Activated naive CD8-positive, alpha-beta T cell treated with anti-CD3 and anti-CD28 coated beads, Interleukin-2, amount 50 U/mL, for 24 hours (primary cell): ENCODE measurements around the gene NDUFB4.

Experiments used
- ATAC-seq: fragments of 150-1000 bp; cut with Tn5 transposase; one replicate; pipeline ENCODE4 v1.10.0; 2021
- DNase-seq: peaks from one replicate; pipeline ENCODE4 v3.0.0; 2021
- H3K27ac Mint-ChIP-seq: one replicate; pipeline ENCODE4 v1.8.0; 2021; ENCODE audit warnings: mild to moderate bottlenecking, mixed read lengths
- H3K27me3 Mint-ChIP-seq: one replicate; pipeline ENCODE4 v1.8.0; 2021; ENCODE audit warnings: mixed read lengths
- H3K36me3 Mint-ChIP-seq: one replicate; pipeline ENCODE4 v1.8.0; 2021; ENCODE audit warnings: low read depth, mixed read lengths
- H3K4me1 Mint-ChIP-seq: one replicate; pipeline ENCODE4 v1.8.0; 2021; ENCODE audit warnings: mixed read lengths
- H3K4me3 Mint-ChIP-seq: one replicate; pipeline ENCODE4 v1.8.0; 2021; ENCODE audit warnings: mild to moderate bottlenecking, moderate library complexity, mixed read lengths
- H3K9me3 Mint-ChIP-seq: one replicate; pipeline ENCODE4 v1.8.0; 2021; ENCODE audit warnings: mixed read lengths

NDUFB4 gene

DNA sequence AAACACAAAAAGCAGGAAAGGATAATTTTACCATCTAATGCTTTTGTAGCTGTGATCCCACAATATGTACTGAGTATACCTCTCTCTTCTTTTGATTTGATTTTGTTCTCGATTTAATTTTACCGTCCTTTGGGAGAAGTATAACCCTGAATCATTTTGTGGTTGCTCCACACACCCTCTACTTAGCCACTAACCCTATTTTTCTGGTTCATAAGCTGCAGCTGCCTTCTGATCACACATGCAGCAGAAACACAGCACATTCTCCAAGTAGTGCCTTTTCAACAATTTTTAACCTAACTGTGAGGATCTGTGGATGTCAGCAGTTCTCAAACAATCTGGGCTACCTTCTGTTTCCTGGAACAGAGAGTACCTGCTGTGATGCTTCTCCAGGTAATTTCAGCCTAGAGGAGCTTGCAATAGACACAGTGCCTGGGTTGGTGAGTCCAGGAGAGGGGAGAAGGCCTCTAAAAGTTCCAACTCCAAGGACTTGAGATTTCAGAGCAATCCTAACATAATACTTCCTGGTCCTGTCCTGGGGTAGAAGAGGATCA is 45.6 kb downstream of the NDUFB4 start:
- no peaks in the 10 kb centered on the region for H3K36me3 Mint-ChIP-seq
- H3K4me1 Mint-ChIP-seq, result peaks cover 7% of the 10 kb centered on the region
- no peak for DNase-seq
- H3K27me3 Mint-ChIP-seq, result no peaks in the 10 kb centered on the region
- ATAC-seq, result no peak
- H3K9me3 Mint-ChIP-seq, result peaks cover 10% of the 10 kb centered on the region
- no peak overlapping the region for H3K4me3 Mint-ChIP-seq
- peak overlapping the region; percentile 15 for H3K27ac Mint-ChIP-seq

DNA sequence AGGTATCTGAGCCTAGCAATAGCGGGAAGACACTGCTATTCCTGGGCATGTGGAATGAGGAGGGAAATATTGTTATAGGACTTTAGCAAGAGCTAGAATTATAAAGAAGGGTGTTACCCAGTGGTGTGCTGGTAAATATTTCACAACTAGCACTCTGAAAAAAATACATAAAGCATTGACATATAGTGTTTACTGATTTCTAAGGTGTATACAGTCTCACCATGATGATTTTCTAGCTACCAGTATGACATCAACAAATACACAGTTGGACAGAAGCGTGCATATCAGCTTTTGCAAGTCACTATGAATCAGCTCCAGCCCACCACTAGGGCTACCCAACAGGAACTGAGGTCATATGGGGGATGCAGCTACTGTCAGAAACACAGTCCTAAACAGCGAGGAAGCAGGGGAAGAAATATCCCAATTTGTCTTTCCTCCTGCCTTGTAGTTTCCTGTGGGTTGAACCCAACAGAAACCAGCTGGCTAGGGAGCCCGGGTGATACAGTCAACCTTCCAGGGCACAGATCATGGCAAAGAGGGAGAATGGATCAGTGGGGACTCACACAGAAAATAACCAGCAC is 46.3 kb downstream of the NDUFB4 start:
- peaks cover 10% of the 10 kb centered on the region for H3K9me3 Mint-ChIP-seq
- no peaks in the 10 kb centered on the region for H3K27me3 Mint-ChIP-seq

DNA sequence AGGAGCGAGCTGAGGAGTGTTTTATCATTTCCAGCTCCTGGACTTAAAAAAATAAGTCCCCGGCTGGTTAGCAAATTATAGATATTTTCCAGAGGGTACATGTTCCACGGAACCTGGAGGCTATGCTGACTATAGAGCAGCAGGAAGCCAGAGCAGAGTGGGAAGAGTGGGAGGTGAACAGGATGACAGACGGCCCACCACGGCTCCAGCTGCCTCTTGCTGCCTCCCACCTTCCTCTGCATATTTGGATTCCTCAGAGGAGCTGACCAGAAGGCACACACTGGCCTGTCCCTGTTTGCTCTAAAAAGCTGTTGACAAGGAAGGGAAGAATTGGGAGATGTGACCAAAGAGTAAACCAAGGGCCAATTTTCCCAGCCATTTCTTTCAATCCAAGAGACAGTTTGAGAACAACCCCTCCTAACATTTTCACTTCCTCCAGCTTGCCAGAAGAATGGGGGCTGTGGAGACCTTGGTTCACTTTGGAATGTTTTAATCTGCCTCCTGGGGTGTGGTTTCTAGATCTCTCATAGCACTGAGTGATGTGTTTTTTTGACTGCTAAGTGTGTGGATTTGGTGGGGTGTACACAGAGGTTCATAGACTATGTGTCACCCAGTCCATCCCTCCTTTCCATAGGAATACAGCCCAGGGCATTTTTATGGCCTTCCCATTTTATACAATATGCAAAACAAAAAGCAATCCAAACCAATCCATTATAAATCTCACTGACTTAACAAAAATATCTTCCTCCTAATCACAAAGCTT is 49.1 kb downstream of the NDUFB4 start:
- H3K4me1 Mint-ChIP-seq, result peaks cover 4% of the 10 kb centered on the region

More for the DNA sequence above, 46.3 kb downstream of the NDUFB4 start:
- H3K36me3 Mint-ChIP-seq, result no peaks in the 10 kb centered on the region
- peak overlapping the region; percentile 15 for H3K27ac Mint-ChIP-seq
- DNase-seq (no peak), ATAC-seq (peak; percentile 57)
- no peak overlapping the region for H3K4me3 Mint-ChIP-seq
- peaks cover 7% of the 10 kb centered on the region for H3K4me1 Mint-ChIP-seq

DNA sequence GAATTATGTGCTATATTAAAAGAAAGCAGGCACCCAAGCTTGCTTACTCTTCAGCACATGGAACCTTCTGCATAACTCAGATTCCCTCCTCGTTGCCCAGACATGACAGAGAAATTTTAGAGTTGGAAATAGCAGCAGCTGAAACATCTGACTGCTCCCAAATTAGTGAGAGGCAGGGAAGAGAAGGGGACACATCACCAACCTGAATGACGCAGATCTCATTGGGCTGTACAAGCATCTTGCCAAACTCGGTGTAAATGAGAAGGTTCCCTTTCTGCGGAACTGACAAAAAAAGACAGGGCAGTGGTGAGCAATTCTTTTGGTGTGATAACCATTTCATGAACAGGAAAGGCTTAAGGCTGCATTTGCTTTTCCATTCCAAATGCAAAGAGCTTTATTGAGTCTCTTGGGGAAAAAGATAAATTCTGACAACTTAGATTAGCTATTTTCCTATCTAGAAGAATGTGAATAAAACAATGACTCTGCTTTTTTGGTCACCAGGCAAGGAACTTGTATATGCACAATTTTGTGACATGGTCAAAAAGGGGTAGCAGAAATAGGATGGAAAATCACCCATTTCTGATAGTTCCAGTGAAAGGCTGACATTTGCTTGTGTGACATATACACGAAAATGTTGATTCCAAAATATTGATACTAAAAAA is 50.8 kb downstream of the NDUFB4 start:
- Mint-ChIP-seq H3K36me3 (no peaks in the 10 kb centered on the region), H3K4me3 (no peak overlapping the region), H3K9me3 (no peaks in the 10 kb centered on the region), H3K27me3 (no peaks in the 10 kb centered on the region), H3K27ac (no peak overlapping the region), H3K4me1 (peaks cover 2% of the 10 kb centered on the region)
- ATAC-seq (no peak), DNase-seq (no peak)

More for the DNA sequence above, 49.1 kb downstream of the NDUFB4 start:
- no peaks in the 10 kb centered on the region for H3K36me3 Mint-ChIP-seq
- no peak for DNase-seq
- no peaks in the 10 kb centered on the region for H3K27me3 Mint-ChIP-seq
- H3K4me3 Mint-ChIP-seq, result no peak overlapping the region
- ATAC-seq, result no peak
- H3K27ac Mint-ChIP-seq, result no peak overlapping the region
- H3K9me3 Mint-ChIP-seq, result no peaks in the 10 kb centered on the region

DNA sequence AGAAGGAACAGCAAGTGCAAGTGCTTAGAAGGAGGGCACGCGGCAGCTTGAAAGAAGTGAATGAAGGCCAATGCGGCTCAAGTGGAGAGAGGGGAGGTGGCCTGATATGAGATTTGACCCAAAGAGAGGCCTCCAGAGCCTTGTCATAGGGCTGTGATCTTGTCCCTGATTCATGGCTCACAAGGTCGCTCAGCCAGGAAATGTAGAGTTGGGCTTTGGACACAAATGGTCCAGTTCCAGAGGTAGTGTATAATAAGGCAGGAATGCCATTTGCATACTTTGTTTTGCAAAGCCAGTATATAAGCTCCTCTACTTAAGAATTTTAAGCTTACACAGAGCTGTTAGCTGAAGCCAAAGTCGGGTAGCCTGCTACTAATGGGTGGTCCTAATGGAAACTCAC is 52.2 kb downstream of the NDUFB4 start:
- Mint-ChIP-seq H3K27me3 (no peaks in the 10 kb centered on the region), H3K4me1 (no peaks in the 10 kb centered on the region), H3K36me3 (no peaks in the 10 kb centered on the region), H3K27ac (no peak overlapping the region), H3K4me3 (no peak overlapping the region), H3K9me3 (no peaks in the 10 kb centered on the region)
- DNase-seq, result no peak
- no peak for ATAC-seq

DNA sequence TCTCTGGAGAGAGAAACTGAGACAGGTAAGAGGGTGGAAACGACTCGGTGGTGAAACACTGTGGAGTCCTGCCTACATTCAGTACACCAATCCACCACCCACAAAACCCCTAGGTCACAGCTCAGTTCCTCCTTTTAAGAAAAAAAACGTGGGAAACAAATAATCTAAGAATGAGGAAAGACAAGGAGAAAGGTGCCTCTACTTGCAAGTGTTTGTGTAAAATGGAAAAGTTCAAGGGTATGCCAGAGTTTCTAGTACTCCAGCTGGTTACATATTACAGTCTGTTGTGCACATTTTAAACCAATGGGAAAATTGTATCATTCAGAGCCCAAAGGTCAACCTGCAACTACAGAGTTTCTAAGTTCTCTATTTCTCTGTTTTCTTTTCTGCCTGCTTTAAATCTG is 53.7 kb downstream of the NDUFB4 start:
- H3K27ac Mint-ChIP-seq, result no peak overlapping the region
- no peaks in the 10 kb centered on the region for H3K27me3 Mint-ChIP-seq
- no peak for ATAC-seq
- no peak for DNase-seq
- no peaks in the 10 kb centered on the region for H3K9me3 Mint-ChIP-seq
- no peak overlapping the region for H3K4me3 Mint-ChIP-seq
- no peaks in the 10 kb centered on the region for H3K4me1 Mint-ChIP-seq
- H3K36me3 Mint-ChIP-seq, result no peaks in the 10 kb centered on the region

DNA sequence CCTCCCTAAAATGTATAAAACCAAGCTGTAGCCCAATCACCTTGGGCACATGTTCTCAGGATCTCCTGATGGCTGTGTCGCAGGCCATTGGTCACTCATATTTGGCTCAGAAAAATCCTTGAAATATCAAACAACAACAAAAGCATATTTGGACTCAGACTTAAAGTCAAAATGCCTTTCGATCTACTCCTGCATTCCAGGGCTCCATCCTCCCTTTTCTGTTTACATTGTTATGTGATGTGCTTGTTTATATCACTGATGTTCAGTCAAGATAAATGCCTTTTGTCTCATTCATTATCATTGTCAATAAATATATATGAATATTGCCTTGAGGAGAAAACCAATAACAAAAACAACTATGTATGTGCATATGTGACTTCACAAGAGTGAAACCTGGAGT is 54.2 kb downstream of the NDUFB4 start:
- Mint-ChIP-seq H3K36me3 (no peaks in the 10 kb centered on the region), H3K27me3 (no peaks in the 10 kb centered on the region), H3K4me1 (no peaks in the 10 kb centered on the region), H3K27ac (no peak overlapping the region), H3K4me3 (no peak overlapping the region), H3K9me3 (no peaks in the 10 kb centered on the region)
- ATAC-seq, result no peak
- DNase-seq, result no peak
